CD4-positive, alpha-beta T cell treated with Interferon gamma for 1 hour (primary cell): ENCODE data around the gene ECI1.
"Not testable (repeated sequence)": the region's sequence is repeated elsewhere in the genome, so short reads cannot be mapped to it uniquely, and the experiment has no call there.

Source experiments
- DNase-seq: peaks from one replicate; pipeline ENCODE4 v3.0.0-alpha.2; 2020

The ECI1 gene

DNA sequence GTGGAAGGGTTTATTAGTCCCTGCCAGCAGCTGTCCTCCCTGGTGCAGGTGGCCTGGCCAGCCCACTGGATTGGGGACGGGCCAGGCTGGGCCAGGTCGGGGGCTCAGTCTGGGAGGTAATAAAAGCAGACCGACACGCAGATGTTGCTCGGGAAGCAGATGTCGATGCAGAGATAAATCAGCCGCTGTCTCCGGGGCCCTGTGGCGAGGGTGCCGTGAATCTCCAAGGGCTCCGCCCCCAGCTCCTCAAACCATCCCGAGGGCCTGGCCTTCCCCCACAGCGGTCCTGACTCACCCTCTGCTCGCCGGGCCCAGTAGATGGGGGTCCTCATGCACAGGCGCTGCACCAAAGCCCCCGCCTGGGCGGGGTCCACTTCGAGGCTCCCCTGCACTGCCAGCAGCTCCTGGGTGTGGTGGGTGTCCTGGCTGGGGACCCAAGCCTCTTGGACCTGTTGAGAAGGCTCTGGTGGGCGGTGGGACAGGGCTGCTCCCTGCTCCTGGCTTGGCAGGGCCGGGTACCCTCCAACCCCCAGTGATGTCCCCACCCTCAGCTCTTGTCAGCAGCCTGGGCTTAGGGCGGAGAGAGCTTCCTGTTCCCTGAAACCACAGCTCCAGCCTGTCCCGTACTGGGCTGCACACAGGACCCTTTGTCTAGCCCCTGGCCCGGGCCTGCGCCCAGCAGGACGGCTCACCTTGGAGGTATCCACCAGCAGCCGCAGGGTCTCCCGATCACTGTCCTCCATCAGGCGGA is 42.0 kb downstream of the ECI1 start:
- DNase-seq = no peak

DNA sequence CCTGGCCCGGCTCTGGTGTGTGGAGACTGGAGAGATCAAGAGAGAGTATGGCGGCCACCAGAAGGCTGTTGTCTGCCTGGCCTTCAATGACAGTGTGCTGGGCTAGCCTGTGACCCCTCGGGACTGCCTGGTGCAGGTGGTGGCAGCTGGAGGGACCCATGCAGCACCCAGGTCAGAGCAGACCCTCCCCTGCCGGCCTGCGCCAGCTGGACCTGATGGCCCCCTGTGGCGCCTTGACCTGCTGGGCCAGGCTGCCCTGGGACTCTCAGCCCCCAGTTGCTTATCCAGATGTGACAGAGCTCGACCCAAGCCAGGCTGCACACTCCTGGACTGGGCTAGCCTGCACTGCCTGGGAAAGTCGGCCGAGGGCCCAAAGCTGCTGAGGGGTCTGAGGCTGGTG is 42.6 kb downstream of the ECI1 start:
- no peak for DNase-seq

DNA sequence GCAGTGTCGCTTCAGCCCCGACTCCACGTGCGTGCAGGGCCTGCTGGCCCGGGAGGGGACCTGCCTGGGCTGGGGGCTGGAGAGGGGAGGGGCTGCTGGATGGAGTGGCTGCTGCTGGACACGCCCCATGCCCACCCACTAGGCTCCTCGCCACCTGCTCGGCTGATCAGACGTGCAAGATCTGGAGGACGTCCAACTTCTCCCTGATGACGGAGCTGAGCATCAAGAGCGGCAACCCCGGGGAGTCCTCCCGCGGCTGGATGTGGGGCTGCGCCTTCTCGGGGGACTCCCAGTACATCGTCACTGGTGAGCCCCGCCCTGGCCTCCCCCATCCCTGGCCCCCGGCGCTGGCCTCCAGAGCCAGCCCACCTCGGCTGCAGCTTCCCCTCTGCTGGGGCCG is 43.1 kb downstream of the ECI1 start:
- DNase-seq = no peak

DNA sequence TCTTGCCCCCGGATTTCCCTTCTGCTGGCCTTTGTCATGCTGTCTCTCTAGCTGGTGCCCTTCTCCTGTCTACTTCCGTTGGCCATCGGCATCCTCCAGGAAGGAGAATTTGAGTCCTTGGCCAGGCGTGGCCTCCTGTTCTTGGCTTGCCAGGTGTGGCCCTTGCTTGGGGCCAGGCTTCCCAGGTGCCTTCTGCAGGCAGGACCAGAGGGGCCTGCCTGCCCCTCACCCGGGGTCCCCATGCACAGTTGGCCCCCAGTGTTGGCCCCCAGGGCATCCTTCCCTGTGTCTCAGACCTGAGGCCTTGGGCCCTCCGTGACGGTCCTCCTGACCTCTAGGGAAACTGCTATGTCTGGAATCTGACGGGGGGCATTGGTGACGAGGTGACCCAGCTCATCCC is 43.5 kb downstream of the ECI1 start:
- no peak for DNase-seq

DNA sequence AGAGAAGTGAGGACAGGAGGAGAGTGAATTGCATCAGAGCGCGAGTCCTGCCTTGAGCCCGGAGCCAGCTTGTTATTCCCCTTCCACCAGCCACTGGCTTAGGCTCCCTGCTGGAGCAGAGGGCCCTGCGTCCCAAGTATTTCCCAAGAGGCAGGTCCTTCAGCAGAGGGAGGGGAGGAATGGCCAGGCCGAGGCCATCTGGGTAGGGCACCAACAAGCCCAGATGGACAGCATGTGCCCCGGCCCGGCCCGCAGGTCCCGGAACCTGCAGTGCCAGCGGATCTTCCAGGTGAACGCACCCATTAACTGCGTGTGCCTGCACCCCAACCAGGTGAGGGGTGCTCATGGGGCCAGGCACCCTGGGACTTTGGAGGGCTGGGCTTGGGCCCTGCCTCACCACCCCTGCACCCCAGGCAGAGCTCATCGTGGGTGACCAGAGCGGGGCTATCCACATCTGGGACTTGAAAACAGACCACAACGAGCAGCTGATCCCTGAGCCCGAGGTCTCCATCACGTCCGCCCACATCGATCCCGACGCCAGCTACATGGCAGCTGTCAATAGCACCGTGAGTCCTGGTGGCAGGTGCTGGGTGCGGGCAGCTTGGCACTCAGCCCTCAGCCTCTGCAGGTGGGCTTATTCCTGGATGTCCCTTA is 44.5 kb downstream of the ECI1 start:
- no peak for DNase-seq

DNA sequence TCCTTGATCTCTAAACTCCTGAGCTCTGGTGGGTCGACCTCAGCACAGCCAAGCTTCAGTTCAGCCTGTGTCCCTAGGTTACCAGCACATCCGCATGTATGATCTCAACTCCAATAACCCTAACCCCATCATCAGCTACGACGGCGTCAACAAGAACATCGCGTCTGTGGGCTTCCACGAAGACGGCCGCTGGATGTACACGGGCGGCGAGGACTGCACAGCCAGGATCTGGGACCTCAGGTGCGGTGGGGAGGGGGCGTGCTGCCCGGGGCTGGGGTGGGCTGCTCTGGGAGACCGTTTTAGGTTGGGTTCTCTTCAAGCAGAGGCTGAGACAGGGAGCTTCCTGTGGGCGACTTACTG is 45.0 kb downstream of the ECI1 start:
- DNase-seq = no peak

DNA sequence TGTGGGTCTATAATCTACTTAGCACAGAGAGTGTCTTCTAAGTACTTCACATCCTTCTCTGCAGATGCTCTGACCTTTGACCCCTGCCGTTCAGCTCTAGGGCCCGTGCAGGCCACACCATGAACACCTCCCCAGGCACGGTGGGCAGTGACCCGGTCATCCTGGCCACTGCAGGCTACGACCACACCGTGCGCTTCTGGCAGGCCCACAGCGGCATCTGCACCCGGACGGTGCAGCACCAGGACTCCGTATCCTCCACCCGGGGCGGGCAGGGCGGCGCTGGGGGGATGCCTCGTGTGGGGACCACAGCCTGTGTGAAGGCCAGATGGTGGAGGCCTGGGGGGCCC is 45.4 kb downstream of the ECI1 start:
- no peak for DNase-seq

DNA sequence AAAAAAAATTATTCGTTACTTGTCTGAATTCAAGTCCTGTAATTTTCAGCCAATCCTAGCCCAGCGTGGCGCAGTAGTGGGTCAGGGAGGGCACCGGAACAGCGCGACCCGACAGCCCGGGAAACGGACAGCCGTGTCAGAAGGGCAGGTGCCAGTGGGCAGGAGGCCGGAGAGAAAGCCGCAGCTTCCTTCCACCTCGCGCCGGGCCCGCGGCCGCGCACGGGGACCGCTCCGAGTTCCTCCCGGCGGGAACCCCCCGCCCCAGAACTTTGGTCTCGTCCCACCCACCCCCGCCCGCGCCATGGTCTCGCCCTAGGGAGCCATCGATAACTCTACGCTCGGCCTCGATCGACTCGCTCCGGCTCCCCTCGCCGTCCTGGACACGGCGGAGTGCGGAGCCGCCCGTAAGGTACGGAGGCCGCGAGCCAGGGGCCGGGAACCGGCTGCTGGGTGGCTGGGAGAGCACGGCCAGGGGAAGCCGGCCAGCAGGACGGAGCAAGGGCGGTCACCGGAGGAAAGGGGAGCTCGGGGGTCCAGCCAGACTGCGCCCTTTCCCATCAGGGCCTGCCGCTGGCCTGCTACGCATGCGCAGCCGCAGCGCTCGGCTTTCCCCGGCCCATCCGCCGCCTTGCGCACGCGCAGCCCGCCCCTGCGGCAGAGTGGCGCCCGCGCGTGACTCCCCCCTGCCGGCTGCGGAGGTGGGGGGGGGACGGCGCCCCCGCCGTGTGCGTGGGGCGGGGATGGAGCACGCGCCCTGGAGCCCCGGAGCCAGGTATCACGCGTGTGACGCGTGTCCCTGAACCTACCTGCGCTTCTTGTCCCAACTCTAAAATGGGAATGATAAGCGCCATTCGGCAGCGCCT is 46.1 kb downstream of the ECI1 start, which contains the start of gene MLST8:
Gene MLST8 (plus strand): TSS at position 351 of the 863 bp plus-strand sequence. CDS start 632 bp downstream, outside the sequence.
- peak; percentile 89 for DNase-seq

DNA sequence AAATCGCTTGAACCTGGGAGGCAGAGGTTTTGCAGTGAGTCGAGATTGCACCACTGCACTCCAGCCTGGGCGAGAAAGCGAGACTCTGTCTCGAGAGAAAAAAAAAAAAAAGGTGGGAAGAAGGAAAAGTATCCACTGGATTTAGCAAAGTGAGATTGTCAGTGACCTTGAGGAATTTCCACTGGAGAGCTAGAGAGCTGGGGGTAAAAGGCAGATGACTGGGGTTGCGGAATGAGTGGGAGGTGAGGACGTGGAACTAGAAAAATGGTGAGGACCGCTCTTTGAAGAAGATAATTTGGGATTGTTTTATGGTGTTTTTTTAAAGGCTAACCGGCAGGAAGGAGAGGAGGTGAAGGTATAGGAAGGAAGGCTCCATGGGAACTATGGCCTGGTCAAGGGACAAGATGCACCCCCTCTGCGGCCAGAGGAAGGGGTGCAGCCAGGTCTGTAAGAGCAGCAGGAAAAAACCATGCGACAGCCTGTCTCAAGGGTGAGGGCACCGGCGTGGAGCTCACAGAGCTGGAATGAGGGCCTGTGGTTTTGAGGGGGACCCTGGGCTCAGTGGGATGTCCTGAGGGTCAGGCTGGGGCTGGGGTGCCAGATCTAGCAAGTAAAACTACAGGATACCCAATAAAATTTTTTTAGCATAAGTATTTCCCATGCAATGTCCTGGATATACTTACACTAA is 46.8 kb downstream of the ECI1 start:
- no peak for DNase-seq

DNA sequence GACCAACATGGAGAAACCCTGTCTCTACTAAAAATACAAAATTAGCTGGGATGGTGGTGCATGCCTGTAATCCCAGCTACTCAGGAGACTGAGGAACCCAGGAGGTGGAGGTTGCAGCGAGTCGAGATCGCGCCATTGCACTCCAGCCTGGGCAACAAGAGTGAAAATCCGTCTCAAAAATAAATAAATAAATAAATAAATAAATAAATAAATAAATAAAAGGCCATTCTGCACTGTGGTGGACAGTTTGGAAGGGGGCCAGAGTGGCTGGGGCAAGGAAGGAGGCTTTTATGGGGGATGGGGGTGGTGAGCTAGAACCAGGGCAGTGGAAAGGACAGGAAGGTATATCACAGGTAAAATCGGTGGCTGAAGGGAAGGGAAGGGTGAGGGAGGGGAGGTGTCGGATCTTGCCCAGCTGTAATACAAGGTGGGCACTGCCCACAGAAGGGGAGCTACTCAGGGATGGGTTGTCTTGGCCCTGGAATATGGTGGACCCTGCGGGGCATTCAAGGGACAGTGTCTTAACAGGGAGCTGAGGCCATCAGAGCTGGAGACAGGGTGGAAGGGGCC is 48.2 kb downstream of the ECI1 start:
- DNase-seq = not testable (repeated sequence)

DNA sequence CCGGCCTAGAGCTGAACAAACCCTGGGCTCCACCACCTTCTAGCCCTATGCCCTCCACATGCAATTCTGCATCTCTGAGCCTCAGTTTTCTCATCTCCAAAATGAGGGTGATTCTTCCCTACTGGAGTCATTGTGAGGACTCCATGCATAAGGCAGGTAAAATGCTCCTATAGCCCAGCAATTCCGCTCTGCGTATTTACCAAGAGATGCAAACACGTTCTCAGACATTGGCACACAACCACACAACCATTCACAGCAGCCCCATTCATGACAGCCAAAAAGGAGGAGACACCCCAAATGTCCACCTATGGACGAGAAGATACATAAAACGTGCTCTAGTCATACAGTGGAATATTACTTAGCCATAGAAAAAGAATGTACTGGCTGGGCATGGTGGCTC is 51.1 kb downstream of the ECI1 start:
- DNase-seq = no peak

DNA sequence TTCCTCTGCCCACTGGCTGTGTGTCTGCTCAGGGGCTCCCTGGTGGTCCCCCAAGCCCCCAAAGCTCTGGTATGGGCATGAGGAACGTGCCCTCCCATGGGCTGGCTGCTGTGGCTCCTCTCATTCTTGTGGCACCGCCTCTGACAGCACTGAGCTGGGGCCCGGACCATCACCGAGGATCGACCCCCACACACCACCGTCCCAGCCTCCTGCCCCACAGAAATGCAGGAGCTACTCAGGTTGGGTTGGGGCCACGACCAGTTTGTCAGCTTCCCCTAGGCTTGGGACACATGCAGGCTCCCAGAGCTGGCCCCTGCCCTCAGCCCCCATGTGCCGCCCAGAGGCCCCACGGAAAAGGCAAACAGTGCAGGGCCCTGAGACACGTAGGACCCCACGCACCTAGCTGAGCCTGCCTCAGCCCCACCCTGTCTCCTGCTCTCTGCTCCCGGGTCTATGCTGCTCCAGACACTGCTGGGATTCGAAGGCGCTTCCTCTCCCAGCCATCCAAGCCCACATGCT is 51.7 kb downstream of the ECI1 start:
- no peak for DNase-seq

DNA sequence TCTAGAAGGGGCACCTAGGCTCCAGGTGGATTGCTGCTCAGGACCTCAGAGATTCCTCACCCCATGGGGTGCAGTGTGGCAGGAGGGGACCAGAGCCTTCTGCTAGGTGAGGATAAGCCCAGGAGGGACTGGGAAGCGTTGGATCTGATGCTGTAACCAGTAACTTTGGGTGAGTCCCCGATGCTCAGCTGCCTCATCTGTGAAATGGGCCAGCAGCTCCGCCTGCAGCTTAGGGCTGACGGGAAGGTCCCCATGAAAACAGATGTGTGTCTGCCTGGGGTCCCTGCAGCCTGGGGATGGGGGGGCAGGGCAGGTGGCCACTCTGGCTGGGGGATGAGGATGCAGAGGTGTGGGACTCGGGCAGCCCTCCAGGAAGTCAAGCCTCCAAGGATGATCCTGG is 52.3 kb downstream of the ECI1 start:
- DNase-seq = no peak

DNA sequence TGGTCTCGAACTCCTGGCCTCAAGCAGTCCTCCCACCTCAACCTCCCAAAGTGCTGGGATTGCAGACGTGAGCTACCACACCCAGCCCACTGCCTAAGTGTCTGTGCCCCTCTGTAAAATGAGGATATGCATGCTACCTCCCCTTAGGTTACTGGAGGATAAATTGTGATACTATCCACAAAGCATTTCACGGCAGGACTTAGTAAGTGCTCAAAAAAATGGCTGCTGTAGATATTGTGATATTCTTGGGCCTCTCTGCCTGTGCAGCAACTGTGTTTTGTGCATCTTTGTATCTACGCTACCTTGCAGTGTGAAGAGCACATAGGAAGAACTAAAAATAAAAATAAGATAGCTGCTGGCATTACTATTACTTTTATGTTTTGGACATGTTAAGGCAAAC is 53.1 kb downstream of the ECI1 start:
- DNase-seq = no peak

DNA sequence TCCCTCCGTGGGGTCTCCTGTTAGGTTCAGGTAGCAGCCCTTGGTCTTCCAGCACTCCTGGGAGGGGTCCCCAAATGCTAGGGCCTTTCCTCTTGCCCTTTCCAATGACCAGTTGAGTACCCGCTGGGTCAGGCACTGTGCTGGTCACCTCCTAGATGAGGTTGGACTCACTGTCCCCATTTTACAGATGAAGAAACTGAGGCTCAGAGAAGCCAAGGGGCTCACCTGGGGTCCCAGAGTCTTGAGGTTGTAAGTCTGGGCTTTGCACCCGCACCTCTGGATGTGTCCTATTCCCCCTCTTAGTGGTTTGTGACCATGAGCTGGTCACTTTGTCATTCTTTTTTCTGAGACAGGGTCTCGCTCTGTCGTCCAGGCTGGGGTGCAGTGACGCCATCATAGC is 53.6 kb downstream of the ECI1 start:
- DNase-seq = no peak

DNA sequence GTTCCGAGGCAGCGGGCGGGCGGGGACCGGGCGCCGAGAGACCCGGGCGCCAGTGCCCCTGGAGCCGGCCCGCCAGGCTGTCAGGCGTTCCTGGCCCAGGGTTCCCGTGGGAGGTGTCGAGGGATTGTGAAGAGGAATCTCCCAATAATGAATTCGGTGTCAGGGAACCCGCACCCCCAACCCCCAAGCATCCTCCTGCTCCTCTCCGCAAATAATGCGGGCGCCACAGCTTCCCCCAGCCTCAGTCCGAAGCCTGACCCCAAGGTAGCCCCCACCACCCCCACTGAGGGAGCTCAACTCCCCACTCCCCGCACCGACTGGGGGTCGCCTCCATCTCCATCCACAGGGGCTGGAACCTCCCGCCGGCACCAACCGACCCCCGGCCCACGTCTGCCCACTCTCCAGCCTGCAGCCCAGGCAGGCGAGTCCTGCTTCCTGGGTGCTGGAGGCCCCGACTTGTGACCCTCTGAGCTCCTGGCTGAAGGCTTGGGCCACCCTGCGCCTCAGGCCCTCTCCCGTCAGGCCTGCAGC is 54.3 kb downstream of the ECI1 start:
- DNase-seq = no peak

DNA sequence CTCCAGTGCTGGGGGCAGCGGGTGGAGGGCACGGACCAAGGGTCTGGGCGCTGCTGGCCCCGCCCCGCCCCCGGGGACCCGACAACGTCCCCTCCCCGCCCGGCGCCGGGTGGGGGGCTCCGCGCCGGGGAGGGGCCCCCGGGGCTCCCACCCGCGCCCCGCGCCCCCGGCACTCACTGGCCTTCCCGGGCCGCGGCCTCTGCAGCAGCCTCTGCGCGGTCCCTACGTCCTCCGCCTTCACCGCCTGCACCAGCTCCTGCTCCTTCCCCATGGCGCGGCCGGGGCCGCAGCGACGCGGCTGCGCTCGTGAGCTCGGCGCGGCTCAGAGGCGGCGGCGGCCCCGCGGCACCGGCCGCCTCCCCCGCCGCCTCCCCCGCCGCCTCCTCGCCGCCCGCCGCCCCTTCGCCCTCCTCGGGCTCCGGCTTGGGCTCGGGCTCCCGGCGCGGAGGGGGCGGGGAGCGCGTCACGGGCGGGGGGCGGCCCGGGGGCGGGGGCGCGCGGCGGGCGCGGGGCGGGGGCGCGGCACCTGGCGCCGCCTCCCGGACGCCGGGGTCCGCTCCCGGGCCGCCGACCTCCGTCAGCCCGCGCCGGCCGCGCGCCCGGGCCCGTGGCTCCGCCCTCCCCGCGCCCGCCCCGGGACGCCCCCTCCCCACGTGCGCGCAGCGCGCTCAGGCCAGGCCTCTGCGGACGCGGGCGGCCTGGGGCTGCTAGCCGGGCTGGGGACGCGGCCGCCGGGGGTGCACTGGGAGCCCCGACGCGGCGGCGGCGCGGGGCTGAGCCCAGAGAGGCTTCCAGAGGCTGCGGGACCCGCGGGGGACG is 55.0 kb downstream of the ECI1 start, which contains the start of gene CASKIN1:
Gene CASKIN1 (minus strand): TSS at position 444 of the 819 bp plus-strand sequence. CDS start 173 bp downstream, at position 271.
- DNase-seq = no peak

DNA sequence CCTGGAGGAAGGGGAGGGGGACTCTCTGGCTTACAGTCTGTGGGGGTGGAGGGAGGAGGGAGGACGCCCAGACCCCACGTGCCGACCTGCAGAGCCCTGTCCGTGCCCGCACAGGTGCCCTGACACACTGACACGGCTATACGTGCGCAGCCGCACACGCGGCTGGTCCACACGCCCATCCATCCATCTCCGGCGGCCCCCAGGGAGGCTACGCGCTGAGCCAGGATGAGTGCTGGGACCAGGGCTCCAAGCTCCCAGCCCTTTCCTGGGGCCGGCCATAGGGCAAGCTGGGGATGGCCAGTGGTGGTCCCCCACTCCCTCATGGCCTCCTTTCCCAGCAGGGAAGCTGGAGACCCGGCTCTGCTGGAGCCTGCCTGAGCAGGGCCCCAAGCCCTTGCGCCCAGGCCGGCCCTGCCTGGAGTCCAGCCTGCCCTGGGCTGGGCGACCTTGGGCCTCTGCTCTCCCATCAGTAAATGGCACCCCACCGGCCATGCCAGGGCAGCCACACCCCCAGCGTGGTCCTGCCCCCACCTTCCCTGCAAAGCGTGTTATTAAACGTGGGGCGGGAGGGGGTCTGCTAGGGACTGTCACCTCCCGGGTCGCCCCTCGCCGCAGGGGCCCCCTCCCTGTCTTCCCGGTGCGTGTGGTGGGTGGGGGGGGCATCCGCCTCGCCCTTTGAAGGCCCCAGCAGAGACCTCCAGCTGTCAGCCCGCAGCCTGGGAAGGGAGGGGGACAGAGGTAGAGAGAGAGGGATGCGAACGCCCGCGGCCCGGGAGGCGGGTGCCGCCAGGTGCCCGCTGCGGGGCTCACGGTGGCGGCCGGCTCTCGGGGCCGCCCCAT is 55.8 kb downstream of the ECI1 start:
- no peak for DNase-seq

DNA sequence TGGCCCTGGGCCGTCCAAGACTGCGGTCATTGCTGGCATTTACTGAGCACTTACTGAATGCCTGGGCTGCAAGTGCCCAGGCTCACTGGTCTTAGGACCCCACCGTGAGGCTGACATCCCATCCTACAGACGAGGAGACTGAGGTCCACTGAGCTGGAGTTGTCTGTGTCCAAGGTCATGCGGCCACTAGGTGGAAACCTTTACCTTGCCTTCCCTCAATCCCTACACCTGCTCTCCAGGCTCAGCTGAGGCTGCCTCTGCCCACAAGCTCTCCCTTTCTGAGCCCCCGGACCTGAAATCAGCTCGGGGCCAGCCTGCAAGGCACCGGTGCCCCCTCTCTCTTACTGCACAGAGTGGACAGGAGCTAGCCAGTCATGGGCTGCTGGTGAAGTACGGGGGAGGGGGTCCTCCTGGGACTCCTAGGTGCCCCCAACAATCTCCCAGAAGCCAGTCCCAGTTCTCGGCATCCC is 56.5 kb downstream of the ECI1 start:
- peak; percentile 63 for DNase-seq

DNA sequence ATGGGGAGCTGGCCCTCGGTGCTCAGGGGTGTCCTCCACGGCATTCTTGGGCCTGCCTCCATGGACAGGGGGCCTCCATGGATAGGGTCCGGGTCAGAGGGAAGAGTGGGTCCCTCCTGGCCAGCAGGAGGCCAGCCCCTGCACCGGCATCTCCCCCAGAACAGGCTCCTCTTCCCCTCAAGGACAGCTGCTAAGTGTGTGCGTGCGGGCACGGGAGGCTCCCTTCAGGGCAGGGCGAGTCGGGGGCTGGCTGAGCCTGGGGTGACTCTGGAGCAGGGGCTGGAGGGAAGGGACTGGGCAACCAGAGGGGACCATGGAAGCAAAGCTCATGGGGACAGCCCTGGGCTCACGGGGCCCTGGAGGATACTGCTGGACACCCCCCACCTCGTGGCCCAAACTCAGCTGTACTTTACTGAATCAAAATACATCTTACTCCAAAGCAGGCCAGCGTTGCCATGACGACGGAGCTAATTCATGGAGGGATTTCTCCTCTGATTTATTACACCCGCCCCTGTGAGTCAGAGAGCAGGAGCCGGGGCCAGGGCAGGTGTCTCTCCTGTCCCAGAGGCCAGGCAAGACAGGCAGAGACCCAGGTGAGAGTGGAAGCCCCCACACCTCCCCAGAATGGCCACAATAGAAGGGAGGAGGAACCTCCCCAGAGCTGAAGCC is 57.1 kb downstream of the ECI1 start:
- no peak for DNase-seq
